Activated naive CD8-positive, alpha-beta T cell treated with anti-CD3 and anti-CD28 coated beads for 36 hours (primary cell): ENCODE measurements around the gene ABCF1. TPM values are rescaled to one million over a fixed set of nuclear protein-coding genes. Genes with fewer than 3 reads are reported as not detected.

ENCODE experiments used
- DNase-seq: peaks from one replicate; pipeline ENCODE4 v3.0.0; 2021
- H3K27ac Mint-ChIP-seq: one replicate; pipeline ENCODE4 v1.8.0; 2022; ENCODE audit warnings: mild to moderate bottlenecking, moderate library complexity, mixed read lengths
- H3K27me3 Mint-ChIP-seq: one replicate; pipeline ENCODE4 v1.8.0; 2022; ENCODE audit warnings: mild to moderate bottlenecking, mixed read lengths
- H3K36me3 Mint-ChIP-seq: one replicate; pipeline ENCODE4 v1.8.0; 2021; ENCODE audit warnings: mild to moderate bottlenecking, mixed read lengths
- H3K4me1 Mint-ChIP-seq: one replicate; pipeline ENCODE4 v1.8.0; 2021; ENCODE audit warnings: mixed read lengths
- H3K4me3 Mint-ChIP-seq: one replicate; pipeline ENCODE4 v1.8.0; 2022; ENCODE audit warnings: mild to moderate bottlenecking, moderate library complexity, mixed read lengths
- H3K9me3 Mint-ChIP-seq: one replicate; pipeline ENCODE4 v1.8.0; 2022; ENCODE audit warnings: mixed read lengths
- total RNA-seq, 2 experiments: library from RNA; stranded (reverse); gene quantifications; one replicate each; pipeline ENCODE4 v1.2.3, GENCODE V29; 2021

The ABCF1 gene
- total RNA-seq, 2 experiments from 2014 or later: 122 TPM

- Mint-ChIP-seq H3K27me3 (no peaks in the 10 kb centered on the region), H3K4me3 (peak overlapping the region; percentile 98), H3K27ac (no peak overlapping the region), H3K36me3 (peaks cover 60% of the 10 kb centered on the region), H3K4me1 (peaks cover 31% of the 10 kb centered on the region), H3K9me3 (no peaks in the 10 kb centered on the region)
- no peak for DNase-seq
These were observed 16.8 kb upstream of the ABCF1 start for GRCh38 chr6:30554404-30554803.

GRCh38 chr6:30554962-30555815 lies 16.1 kb upstream of the ABCF1 start:
- H3K36me3 Mint-ChIP-seq: peaks cover 62% of the 10 kb centered on the region
- H3K27me3 Mint-ChIP-seq: no peaks in the 10 kb centered on the region
- H3K27ac Mint-ChIP-seq: peak overlapping the region; percentile 100
- DNase-seq: peak; percentile 35
- no peaks in the 10 kb centered on the region for H3K9me3 Mint-ChIP-seq
- H3K4me3 Mint-ChIP-seq: peak overlapping the region; percentile 98
- peaks cover 38% of the 10 kb centered on the region for H3K4me1 Mint-ChIP-seq

- no peak for DNase-seq
- Mint-ChIP-seq H3K36me3 (peaks cover 63% of the 10 kb centered on the region), H3K9me3 (no peaks in the 10 kb centered on the region), H3K27ac (peak overlapping the region; percentile 100), H3K4me1 (peaks cover 41% of the 10 kb centered on the region), H3K27me3 (no peaks in the 10 kb centered on the region), H3K4me3 (peak overlapping the region; percentile 98)
These were observed 15.5 kb upstream of the ABCF1 start for GRCh38 chr6:30555816-30556065.

GRCh38 chr6:30556066-30556905 lies 15.0 kb upstream of the ABCF1 start, which contains the start of gene GNL1:
GNL1 (minus strand) TSS chr6:30556489; CDS start chr6:30556203, 286 bp downstream.
- Mint-ChIP-seq H3K4me1 (peaks cover 42% of the 10 kb centered on the region), H3K36me3 (peaks cover 61% of the 10 kb centered on the region)
- DNase-seq: peak; percentile 98

GRCh38 chr6:30556906-30557682 lies 14.1 kb upstream of the ABCF1 start, which contains the start of gene PRR3:
PRR3 (plus strand) TSS chr6:30557295; CDS start chr6:30557345, 50 bp downstream.
- no peaks in the 10 kb centered on the region for H3K9me3 Mint-ChIP-seq
- H3K27ac Mint-ChIP-seq: peak within 1 kb of the TSS; percentile 100
- DNase-seq: peak; percentile 89
- H3K4me1 Mint-ChIP-seq: peaks cover 42% of the 10 kb centered on the region
- peaks cover 63% of the 10 kb centered on the region for H3K36me3 Mint-ChIP-seq
- no peaks in the 10 kb centered on the region for H3K27me3 Mint-ChIP-seq
- H3K4me3 Mint-ChIP-seq: peak within 1 kb of the TSS; percentile 98

More at GRCh38 chr6:30556066-30556905, 15.0 kb upstream of the ABCF1 start, which contains the start of gene GNL1:
- Mint-ChIP-seq H3K27ac (peak within 1 kb of the TSS; percentile 100), H3K4me3 (peak within 1 kb of the TSS; percentile 98), H3K9me3 (no peaks in the 10 kb centered on the region), H3K27me3 (no peaks in the 10 kb centered on the region)

DNA sequence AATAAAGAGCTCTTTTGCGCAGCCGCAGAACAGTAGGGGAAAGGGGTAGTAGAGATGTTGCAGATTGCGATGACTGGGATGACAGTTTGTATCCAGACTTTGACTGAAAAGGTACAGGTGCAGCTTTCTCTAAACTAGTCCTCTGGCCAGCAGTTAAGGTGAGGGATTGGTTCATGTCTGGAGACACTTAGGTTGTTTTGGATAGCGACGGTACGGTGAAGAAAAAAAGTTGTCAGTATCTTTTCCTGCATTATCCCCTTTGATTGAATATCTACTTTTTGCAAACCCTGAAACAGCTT lies 13.6 kb upstream of the ABCF1 start:
- DNase-seq: no peak
- Mint-ChIP-seq H3K9me3 (no peaks in the 10 kb centered on the region), H3K27me3 (no peaks in the 10 kb centered on the region), H3K27ac (peak overlapping the region; percentile 100), H3K4me3 (peak overlapping the region; percentile 98), H3K36me3 (peaks cover 63% of the 10 kb centered on the region), H3K4me1 (peaks cover 40% of the 10 kb centered on the region)

DNA sequence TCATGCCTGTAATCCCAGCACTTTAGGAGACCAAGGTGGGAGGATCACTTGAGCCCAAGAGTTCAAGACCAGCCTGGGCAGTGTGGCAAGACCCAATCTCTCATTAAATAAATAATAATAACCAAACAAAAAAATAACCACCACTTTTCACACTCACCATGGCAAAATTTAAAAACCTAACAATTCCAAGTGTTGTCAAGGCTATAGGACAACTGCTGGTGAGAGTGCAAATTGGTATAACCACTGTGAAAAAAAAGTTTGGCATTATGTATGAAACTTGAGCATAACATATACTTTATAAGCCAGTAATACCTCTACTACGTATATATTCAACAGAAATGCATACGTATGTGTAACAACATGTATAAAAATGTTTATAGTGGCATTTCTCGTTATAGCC lies 10.3 kb upstream of the ABCF1 start:
- peaks cover 27% of the 10 kb centered on the region for H3K4me1 Mint-ChIP-seq
- H3K9me3 Mint-ChIP-seq: no peaks in the 10 kb centered on the region
- peaks cover 58% of the 10 kb centered on the region for H3K36me3 Mint-ChIP-seq
- no peaks in the 10 kb centered on the region for H3K27me3 Mint-ChIP-seq
- H3K27ac Mint-ChIP-seq: peak overlapping the region; percentile 55
- H3K4me3 Mint-ChIP-seq: no peak overlapping the region
- no peak for DNase-seq

DNA sequence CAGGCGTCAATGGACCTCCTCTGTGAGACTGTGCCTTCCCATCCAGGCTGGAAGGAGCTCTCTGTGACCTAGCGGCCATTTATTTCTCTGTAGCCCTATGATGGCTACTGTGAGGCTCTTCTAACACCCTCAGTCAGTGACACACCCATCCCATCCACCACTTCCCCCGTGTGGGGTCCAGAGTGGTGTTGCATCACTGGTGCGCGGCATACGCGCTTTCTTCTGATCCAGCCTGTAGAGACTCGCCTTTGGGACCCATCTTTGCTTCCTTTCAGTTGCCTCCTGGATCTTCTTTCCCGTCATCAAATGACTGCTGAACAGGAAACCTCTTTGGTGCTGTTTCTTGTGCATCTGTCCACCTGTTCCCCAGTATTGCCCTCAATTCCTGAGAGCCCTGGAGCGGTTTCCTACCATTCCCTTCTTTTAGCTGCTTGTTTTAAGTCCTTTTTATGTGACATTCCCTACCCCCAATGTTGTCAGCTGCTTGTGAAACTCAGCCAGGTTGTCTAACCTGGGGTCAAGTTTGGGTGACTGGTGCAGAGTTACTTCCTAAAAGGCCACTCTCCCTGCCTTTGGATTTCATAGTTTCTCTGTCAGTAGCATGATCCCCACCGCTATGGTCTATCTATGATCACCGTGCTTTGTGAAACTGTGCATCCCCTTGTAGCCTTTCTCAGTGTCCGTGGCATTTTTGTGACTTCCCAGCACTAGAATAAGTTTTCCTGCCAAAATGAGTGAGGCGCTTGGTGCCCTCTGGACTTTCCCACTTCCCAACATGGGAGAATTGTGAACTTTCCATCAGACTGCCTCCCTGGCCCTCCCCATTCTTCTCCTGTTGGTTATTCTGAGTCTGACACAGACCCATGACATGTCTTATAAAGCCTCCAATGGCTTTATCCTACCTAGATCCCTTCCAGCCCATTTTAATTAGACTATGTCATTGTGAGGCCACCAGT lies 8.5 kb upstream of the ABCF1 start:
- Mint-ChIP-seq H3K4me3 (no peak overlapping the region), H3K27me3 (no peaks in the 10 kb centered on the region), H3K27ac (peak overlapping the region; percentile 17), H3K9me3 (no peaks in the 10 kb centered on the region), H3K4me1 (peaks cover 32% of the 10 kb centered on the region), H3K36me3 (peaks cover 50% of the 10 kb centered on the region)
- no peak for DNase-seq

DNA sequence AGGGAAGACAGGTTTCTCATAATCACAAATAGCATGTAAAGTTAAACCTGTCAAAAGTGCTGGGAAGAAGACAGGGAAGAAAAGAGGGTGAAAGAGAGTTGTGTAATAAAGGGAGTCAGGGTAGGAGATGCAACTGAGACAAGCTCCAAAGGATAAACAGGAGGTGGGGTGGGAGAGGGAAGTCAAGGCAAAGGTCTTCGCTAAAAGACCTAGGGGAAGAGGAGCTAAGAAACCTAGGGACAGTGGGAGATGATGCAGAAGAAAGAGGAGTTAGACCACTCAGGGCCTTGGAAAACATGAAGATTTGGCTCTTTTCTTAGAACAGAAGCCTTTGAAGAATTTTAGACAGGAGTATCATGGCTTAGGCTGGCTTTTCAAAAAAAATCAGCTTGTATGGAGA lies 7.1 kb upstream of the ABCF1 start:
- DNase-seq: no peak
- H3K36me3 Mint-ChIP-seq: peaks cover 42% of the 10 kb centered on the region
- H3K4me1 Mint-ChIP-seq: peaks cover 31% of the 10 kb centered on the region
- H3K27me3 Mint-ChIP-seq: no peaks in the 10 kb centered on the region
- H3K27ac Mint-ChIP-seq: peak overlapping the region; percentile 40
- H3K4me3 Mint-ChIP-seq: no peak overlapping the region
- H3K9me3 Mint-ChIP-seq: no peaks in the 10 kb centered on the region

GRCh38 chr6:30565772-30566171 lies 5.5 kb upstream of the ABCF1 start:
- Mint-ChIP-seq H3K4me3 (no peak overlapping the region), H3K27me3 (no peaks in the 10 kb centered on the region), H3K36me3 (peaks cover 30% of the 10 kb centered on the region), H3K4me1 (peaks cover 31% of the 10 kb centered on the region), H3K9me3 (no peaks in the 10 kb centered on the region), H3K27ac (no peak overlapping the region)
- DNase-seq: no peak

- no peak overlapping the region for H3K4me3 Mint-ChIP-seq
- peak overlapping the region; percentile 19 for H3K27ac Mint-ChIP-seq
These were observed 3.0 kb upstream of the ABCF1 start for GRCh38 chr6:30568245-30568644.

GRCh38 chr6:30570263-30570662 lies 979 bp upstream of the ABCF1 start:
- H3K36me3 Mint-ChIP-seq: peaks cover 21% of the 10 kb centered on the region
- DNase-seq: no peak
- H3K4me1 Mint-ChIP-seq: peaks cover 57% of the 10 kb centered on the region
- no peaks in the 10 kb centered on the region for H3K9me3 Mint-ChIP-seq
- peak overlapping the region; percentile 99 for H3K4me3 Mint-ChIP-seq
- H3K27me3 Mint-ChIP-seq: peaks cover 5% of the 10 kb centered on the region
- peak overlapping the region; percentile 99 for H3K27ac Mint-ChIP-seq

More at GRCh38 chr6:30568245-30568644, 3.0 kb upstream of the ABCF1 start:
- H3K27me3 Mint-ChIP-seq: peaks cover 5% of the 10 kb centered on the region
- H3K9me3 Mint-ChIP-seq: no peaks in the 10 kb centered on the region
- peaks cover 26% of the 10 kb centered on the region for H3K36me3 Mint-ChIP-seq
- H3K4me1 Mint-ChIP-seq: peaks cover 43% of the 10 kb centered on the region
- peak; percentile 65 for DNase-seq

DNA sequence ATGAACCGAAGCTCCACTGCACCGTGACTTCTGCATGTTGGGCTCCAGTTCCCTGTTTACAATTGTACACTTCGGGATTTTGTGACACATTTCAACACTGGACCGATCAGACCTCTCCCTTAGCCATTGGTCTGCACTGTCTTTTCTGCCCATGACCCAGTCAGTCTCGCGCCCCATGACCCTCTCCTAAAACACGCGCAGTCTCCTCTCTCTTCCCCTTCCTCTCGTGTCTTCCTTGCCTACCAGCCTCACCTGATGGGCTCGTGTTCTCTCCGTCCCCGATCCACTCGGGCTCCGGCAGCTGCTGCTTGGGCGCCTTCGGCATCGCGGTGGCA lies 535 bp upstream of the ABCF1 start:
- peaks cover 5% of the 10 kb centered on the region for H3K27me3 Mint-ChIP-seq
- H3K9me3 Mint-ChIP-seq: no peaks in the 10 kb centered on the region
- peak overlapping the region; percentile 99 for H3K27ac Mint-ChIP-seq
- peaks cover 59% of the 10 kb centered on the region for H3K4me1 Mint-ChIP-seq
- H3K36me3 Mint-ChIP-seq: peaks cover 21% of the 10 kb centered on the region
- H3K4me3 Mint-ChIP-seq: peak overlapping the region; percentile 99
- no peak for DNase-seq

- Mint-ChIP-seq H3K27ac (peak overlapping the region; percentile 99), H3K36me3 (peaks cover 25% of the 10 kb centered on the region), H3K9me3 (no peaks in the 10 kb centered on the region), H3K4me3 (peak overlapping the region; percentile 99), H3K27me3 (peaks cover 5% of the 10 kb centered on the region), H3K4me1 (peaks cover 60% of the 10 kb centered on the region)
- DNase-seq: no peak
These were observed 480 bp downstream of the ABCF1 start for GRCh38 chr6:30571762-30572082.
